Skeletal muscle cell (primary cell): Measurements from ENCODE around the gene THBS1.

Experiments
- DNase-seq: peaks from one replicate; pipeline ENCODE4 v3.0.0-alpha.2; 2010; ENCODE audit warnings: low read depth
- H3K4me3 ChIP-seq: 2 replicates; pipeline ENCODE4 v1.5.1; 2011; ENCODE audit warnings: low read depth, mild to moderate bottlenecking, control low read depth, low read length, moderate library complexity

Gene THBS1

GRCh38 chr15:39587096-39587721 is 6.3 kb downstream of the THBS1 start:
- no peak for DNase-seq
- H3K4me3 ChIP-seq = no peak overlapping the region

GRCh38 chr15:39587731-39588530 is 7.1 kb downstream of the THBS1 start:
- no peak overlapping the region for H3K4me3 ChIP-seq
- DNase-seq = no peak

- no peak for DNase-seq
- no peak overlapping the region for H3K4me3 ChIP-seq
Measured at GRCh38 chr15:39588531-39589192, 7.8 kb downstream of the THBS1 start.

GRCh38 chr15:39589193-39589814 is 8.4 kb downstream of the THBS1 start:
- H3K4me3 ChIP-seq = no peak overlapping the region
- no peak for DNase-seq

GRCh38 chr15:39589815-39590644 is 9.2 kb downstream of the THBS1 start:
- DNase-seq = no peak
- no peak overlapping the region for H3K4me3 ChIP-seq

- DNase-seq = no peak
- H3K4me3 ChIP-seq = no peak overlapping the region
Measured at GRCh38 chr15:39591141-39591895, 10.4 kb downstream of the THBS1 start.

GRCh38 chr15:39591896-39592315 is 11.0 kb downstream of the THBS1 start:
- no peak for DNase-seq
- no peak overlapping the region for H3K4me3 ChIP-seq

GRCh38 chr15:39592500-39592899 is 11.6 kb downstream of the THBS1 start:
- no peak overlapping the region for H3K4me3 ChIP-seq
- no peak for DNase-seq

GRCh38 chr15:39593071-39593655 is 12.3 kb downstream of the THBS1 start:
- DNase-seq = no peak
- no peak overlapping the region for H3K4me3 ChIP-seq

GRCh38 chr15:39593656-39594445 is 13.0 kb downstream of the THBS1 start:
- no peak for DNase-seq
- no peak overlapping the region for H3K4me3 ChIP-seq

GRCh38 chr15:39594446-39595337 is 13.8 kb downstream of the THBS1 start:
- no peak for DNase-seq
- no peak overlapping the region for H3K4me3 ChIP-seq

- no peak for DNase-seq
- no peak overlapping the region for H3K4me3 ChIP-seq
Measured at GRCh38 chr15:39595338-39596221, 14.7 kb downstream of the THBS1 start.

- no peak for DNase-seq
Measured at GRCh38 chr15:39596358-39597051, 15.6 kb downstream of the THBS1 start.

GRCh38 chr15:39597336-39597735 is 16.5 kb downstream of the THBS1 start:
- no peak for DNase-seq
- no peak overlapping the region for H3K4me3 ChIP-seq

More at GRCh38 chr15:39596358-39597051, 15.6 kb downstream of the THBS1 start:
- H3K4me3 ChIP-seq = no peak overlapping the region

GRCh38 chr15:39597751-39598185 is 16.9 kb downstream of the THBS1 start:
- no peak for DNase-seq
- H3K4me3 ChIP-seq = no peak overlapping the region
